GM19193 (cell line): Measurements from ENCODE around the gene PNRC2.
A peak's percentile ranks its signal among the peaks of the same experiment; 100 is the strongest.

ENCODE experiments used
- POLR2A ChIP-seq: IDR thresholded peaks from 4 replicates; pipeline ENCODE4 v1.6.1; 2011; ENCODE audit not compliant: insufficient read depth, insufficient read length; ENCODE audit errors: extremely low read depth

The PNRC2 gene

GRCh38 chr1:23959461-23960290 is at the start of gene PNRC2:
TSS of gene PNRC2 (plus strand) at chr1:23959828. CDS start at chr1:23961458, 1,630 bp downstream.
- peak; percentile 93 for TF ChIP-seq POLR2A

- no peak for TF ChIP-seq POLR2A
Observed at GRCh38 chr1:23910144-23910543, 49.5 kb upstream of the PNRC2 start.

- TF ChIP-seq POLR2A = peak; percentile 65
Observed at GRCh38 chr1:23910553-23911246, 48.9 kb upstream of the PNRC2 start.

GRCh38 chr1:23911921-23912320 is 47.7 kb upstream of the PNRC2 start:
- TF ChIP-seq POLR2A = peak; percentile 34

- peak; percentile 80 for TF ChIP-seq POLR2A
Observed at GRCh38 chr1:23913212-23913880, 46.3 kb upstream of the PNRC2 start, which contains the start of gene CNR2. TSS of gene CNR2 (minus strand) at chr1:23913362. CDS start at chr1:23875617, 37,745 bp downstream.

GRCh38 chr1:23914921-23915320 is 44.7 kb upstream of the PNRC2 start:
- TF ChIP-seq POLR2A = no peak

- no peak for TF ChIP-seq POLR2A
Observed at GRCh38 chr1:23915466-23915865, 44.2 kb upstream of the PNRC2 start.

GRCh38 chr1:23916209-23917131 is 43.2 kb upstream of the PNRC2 start:
- TF ChIP-seq POLR2A = no peak

GRCh38 chr1:23922321-23922943 is 37.2 kb upstream of the PNRC2 start:
- no peak for TF ChIP-seq POLR2A

- TF ChIP-seq POLR2A = no peak
Observed at GRCh38 chr1:23923592-23924499, 35.8 kb upstream of the PNRC2 start.

GRCh38 chr1:23924601-23925000 is 35.0 kb upstream of the PNRC2 start:
- TF ChIP-seq POLR2A = no peak

GRCh38 chr1:23925279-23925678 is 34.3 kb upstream of the PNRC2 start:
- TF ChIP-seq POLR2A = no peak

- no peak for TF ChIP-seq POLR2A
Observed at GRCh38 chr1:23927097-23927496, 32.5 kb upstream of the PNRC2 start.
